Omental fat pad (tissue), 4 donors: ENCODE results near the gene GREB1. TPM values are rescaled to one million over a fixed set of nuclear protein-coding genes. Genes with fewer than 3 reads are reported as not detected.

Experiments used
- ATAC-seq: fragments of 150-250 bp; one replicate; pipeline ENCODE4 v1.9.1; 2016; ENCODE audit warnings: mild to moderate bottlenecking, moderate library complexity; ENCODE audit not compliant: low FRiP score
- DNase-seq: peaks from one replicate; pipeline ENCODE4 v3.0.0-alpha.2; 2019; ENCODE audit warnings: low spot score
- CTCF ChIP-seq, 3 donors: fragments of 450-650 bp; IDR thresholded peaks; one replicate each; pipeline ENCODE4 v1.5.1; 2016 to 2017; ENCODE audit warnings: antibody characterized with exemption in 3 of 3, mild to moderate bottlenecking in 3 of 3, moderate library complexity in 2 of 3
- total RNA-seq, 4 donors: library from RNA; depleted of rRNA; stranded (reverse); fragments of >200 nt; gene quantifications; one replicate each; pipeline ENCODE4 v1.1.0, GENCODE V29; 2016

The GREB1 gene
- total RNA-seq, 4 donors from 2014 or later, result 1.9 to 12.4 (median 4.1) TPM

GRCh38 chr2:11628675-11629074 lies 94.8 kb downstream of the GREB1 start:
- no peak for ATAC-seq
- TF ChIP-seq CTCF (IDR thresholded peaks at IDR 0.05), result no peak
- no peak for DNase-seq

GRCh38 chr2:11629215-11629614 lies 95.4 kb downstream of the GREB1 start:
- ATAC-seq (no peak), DNase-seq (no peak)
- TF ChIP-seq CTCF (IDR thresholded peaks at IDR 0.05), result no peak

- no peak for TF ChIP-seq CTCF (IDR thresholded peaks at IDR 0.05)
- no peak for ATAC-seq
- no peak for DNase-seq
Observed at GRCh38 chr2:11629851-11630250, 96.0 kb downstream of the GREB1 start.

- no peak for TF ChIP-seq CTCF (IDR thresholded peaks at IDR 0.05)
- ATAC-seq (no peak), DNase-seq (no peak)
Observed at GRCh38 chr2:11630855-11631254, 97.0 kb downstream of the GREB1 start.

DNA sequence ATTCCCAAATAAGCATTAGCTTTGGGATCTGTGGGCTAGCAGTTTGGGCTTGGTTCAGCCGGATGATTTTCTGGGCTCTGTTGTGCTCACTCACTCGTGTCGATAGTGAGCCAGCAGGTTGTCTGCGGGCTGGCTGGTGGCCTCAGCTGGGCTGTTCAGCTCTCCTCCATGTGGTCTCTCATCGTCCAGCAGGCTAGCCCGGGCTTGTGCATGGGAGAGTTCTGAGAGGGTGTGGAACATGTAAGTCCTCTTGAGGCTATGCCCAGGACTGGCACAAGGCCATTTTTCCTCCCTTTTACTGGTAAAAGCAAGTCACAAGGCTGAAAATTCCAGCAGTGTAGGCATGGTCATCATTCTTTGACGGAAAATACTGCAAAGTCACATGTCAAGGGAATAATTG lies 97.6 kb downstream of the GREB1 start:
- ATAC-seq (no peak), DNase-seq (no peak)
- no peak for TF ChIP-seq CTCF (IDR thresholded peaks at IDR 0.05)

GRCh38 chr2:11633923-11634478 lies 100.2 kb downstream of the GREB1 start:
- ATAC-seq, result no peak
- no peak for TF ChIP-seq CTCF (IDR thresholded peaks at IDR 0.05)
- no peak for DNase-seq

DNA sequence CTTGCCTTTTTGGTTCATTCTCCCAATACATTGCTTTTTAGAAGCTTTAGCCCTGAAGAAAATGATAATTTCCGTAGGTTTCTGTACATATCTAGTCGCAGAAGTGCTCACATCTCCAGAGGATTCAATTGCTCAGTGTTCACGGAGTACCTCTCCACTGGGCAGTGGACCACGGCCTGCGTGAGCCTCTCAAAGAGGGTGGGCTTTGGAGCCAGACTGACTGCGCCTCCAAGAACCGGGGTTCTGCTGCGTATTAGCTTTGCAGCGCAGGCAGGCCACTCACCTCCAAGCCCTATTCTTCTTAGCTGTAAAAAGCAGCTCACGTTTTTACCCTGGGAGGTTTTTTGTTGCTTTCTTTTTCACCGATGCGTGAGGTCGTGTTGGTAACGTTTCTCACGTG lies 100.7 kb downstream of the GREB1 start:
- DNase-seq (no peak), ATAC-seq (no peak)
- TF ChIP-seq CTCF (IDR thresholded peaks at IDR 0.05), result no peak
